SHP77 (cell line): Measurements from ENCODE around the gene DBNDD1.
"Not testable (repeated sequence)": the region's sequence is repeated elsewhere in the genome, so short reads cannot be mapped to it uniquely, and the experiment has no call there.

ENCODE experiments used
- DNase-seq, 2 experiments: peaks; one replicate each; lab custom pipeline; 2025; lab: John Stamatoyannopoulos, UW

Gene DBNDD1

GRCh38 chr16:90011508-90011819, 7.8 kb downstream of the DBNDD1 start:
- DNase-seq: no peak

- DNase-seq: no peak
Measured at GRCh38 chr16:90010676-90011507, 8.4 kb downstream of the DBNDD1 start.

- DNase-seq: no peak
Measured at GRCh38 chr16:90009172-90009899, 9.9 kb downstream of the DBNDD1 start.

GRCh38 chr16:90008708-90009145, 10.5 kb downstream of the DBNDD1 start:
- no peak for DNase-seq

GRCh38 chr16:90007635-90008234, 11.5 kb downstream of the DBNDD1 start:
- not testable (repeated sequence) for DNase-seq

DNA sequence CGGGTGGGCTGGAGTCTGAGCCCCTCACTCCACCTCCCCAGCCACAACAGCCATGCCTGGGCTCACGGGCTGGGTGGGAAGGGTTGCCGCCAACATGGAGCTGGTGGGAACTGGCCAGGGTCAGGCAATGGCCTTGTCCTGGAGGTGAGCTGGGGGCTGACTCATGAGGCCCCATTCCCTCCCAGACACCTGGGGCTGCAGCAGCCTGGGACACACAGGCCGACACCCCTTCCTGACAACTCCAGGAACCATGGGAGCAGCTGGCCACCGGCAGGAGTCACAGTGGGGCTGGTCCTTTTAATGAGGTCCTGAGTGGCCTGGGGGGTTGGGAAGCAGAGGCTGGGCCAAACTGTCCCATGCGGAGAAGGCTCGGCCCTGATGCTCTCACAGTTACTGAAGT, 12.2 kb downstream of the DBNDD1 start:
- no peak for DNase-seq

- no peak for DNase-seq
Measured at GRCh38 chr16:90005956-90006663, 13.1 kb downstream of the DBNDD1 start.

DNA sequence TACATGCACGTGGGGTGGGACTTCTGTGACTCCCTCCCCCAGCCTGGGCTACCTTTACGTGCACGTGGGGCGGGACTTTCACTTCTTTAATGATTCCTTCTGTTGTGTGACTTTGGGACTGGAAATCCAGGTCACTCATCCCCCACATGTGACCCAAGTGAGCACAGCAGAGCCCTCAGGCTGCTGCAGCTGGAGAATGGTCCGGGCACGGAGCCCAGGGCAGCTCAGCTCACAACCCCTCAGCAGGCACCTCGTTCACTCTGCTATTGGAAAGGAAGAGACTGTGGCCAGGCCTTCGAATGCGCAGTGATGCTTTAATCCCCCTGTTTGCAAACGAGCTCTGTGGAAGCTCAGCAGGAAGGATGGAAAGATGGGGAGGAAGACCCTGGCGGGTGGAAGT, 14.7 kb downstream of the DBNDD1 start:
- DNase-seq: no peak

DNA sequence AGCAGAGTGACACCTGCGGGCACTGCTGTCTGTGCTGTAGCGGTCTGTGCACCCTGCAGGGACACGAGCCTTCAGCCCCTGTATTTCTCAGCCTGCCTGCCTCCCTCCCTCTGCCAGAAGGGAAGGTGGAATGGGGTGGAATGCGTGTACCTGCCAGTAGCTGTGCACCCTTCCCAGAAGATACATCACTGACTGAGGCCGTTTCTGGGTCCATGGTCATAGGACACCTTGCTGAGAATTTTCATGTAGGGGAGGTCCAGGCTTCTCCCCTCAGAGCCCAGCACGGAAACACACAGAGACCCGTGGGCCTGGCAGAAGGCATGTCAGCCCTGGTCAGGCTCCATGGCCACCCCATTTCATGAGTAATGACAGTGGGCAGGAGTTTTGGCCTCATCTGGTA, 16.5 kb downstream of the DBNDD1 start:
- DNase-seq: no peak

DNA sequence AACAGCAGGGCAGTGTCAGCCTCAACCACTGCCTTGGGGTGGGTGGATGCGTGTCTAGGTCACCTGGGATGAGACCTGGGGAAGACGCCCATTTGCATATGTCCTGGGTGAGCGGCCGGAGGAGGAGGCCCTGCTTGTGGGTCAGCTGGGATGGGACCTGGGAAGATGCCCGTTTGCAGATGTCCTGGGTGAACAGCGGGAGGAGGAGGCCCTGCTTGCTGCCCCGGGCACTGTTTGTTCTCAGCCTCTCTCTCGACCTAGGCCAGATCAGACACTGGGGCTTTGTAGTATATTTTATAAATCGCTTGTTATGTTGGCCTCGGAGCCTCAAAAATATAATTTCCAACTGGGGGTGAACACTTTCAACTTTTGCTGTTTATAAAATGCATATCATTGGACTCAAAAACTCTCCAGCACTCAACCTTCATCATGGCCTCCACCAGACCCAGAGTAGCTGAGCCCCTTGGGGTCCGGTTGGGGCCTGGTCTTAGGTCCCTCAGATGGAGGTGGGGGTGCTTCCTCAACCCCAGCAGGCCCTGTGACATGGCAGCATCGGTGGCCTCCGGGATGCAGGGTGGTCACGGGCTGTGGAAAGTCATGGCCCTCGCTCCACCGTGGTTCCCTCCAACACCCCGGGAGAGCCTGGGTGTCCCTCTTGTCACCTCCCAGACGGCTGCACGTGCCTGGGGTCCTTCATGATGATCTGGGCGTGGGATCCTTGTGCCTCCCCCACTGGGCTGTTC, 17.3 kb downstream of the DBNDD1 start:
- no peak for DNase-seq

- DNase-seq: no peak
Measured at GRCh38 chr16:90000733-90001427, 18.4 kb downstream of the DBNDD1 start.

- no peak for DNase-seq
Measured at GRCh38 chr16:89999831-90000574, 19.3 kb downstream of the DBNDD1 start.

DNA sequence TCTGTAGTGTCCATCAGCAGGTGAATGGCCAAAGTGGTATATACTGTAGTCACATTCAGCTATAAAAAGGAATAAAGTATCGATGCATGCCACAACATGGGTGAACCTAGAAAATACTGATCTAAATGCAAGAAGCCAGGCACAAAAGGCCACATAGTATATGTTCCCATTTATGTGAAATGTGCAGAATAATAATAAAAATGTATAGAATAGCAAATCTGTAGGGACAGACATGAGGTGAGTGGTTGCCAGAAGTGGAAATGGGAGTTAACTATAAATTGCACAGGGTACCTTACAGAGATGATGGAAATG, 23.1 kb downstream of the DBNDD1 start:
- no peak for DNase-seq

GRCh38 chr16:89995475-89996177, 23.6 kb downstream of the DBNDD1 start:
- not testable (repeated sequence) for DNase-seq

GRCh38 chr16:89994721-89995474, 24.4 kb downstream of the DBNDD1 start:
- not testable (repeated sequence) for DNase-seq

GRCh38 chr16:89994389-89994720, 24.9 kb downstream of the DBNDD1 start:
- no peak for DNase-seq

DNA sequence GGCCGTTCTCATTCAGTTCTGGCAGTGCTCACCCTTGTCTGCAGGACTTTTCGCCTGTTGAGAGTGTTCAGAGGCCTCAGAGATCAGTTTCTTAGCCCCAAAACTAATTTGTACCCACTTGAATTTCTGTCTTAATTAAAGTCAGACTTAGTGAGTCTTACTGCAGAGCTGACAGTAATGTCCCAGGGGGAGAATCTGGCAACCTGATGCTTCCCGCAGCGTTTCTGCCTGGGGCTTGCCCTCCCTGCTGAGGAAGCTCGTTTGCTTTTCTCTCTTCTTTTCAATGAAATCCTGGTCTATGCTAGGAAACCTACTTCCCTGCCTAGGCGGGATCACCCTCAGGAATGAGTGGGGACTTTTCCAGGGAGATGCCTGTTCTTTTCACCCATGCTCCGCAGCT, 25.3 kb downstream of the DBNDD1 start:
- no peak for DNase-seq

DNA sequence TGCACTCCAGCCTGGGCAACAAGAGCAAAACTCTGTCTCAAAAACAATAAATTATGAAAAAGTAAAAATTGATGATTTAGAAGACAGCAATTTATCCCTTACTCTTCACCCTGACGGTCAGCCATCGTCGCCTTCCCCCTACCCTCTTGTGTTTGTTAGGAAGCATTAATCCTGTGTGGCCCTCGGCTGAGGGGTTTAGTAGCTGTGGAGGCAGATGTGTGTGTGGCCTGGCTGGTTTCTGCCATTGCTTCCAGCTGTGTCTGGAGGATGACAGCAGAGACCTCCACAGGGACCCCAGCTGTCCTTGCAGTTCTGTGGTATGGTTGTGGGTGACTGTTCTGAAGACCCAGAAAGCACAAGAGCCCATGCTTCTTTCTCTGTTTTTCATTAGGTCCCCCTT, 25.9 kb downstream of the DBNDD1 start:
- DNase-seq: no peak

DNA sequence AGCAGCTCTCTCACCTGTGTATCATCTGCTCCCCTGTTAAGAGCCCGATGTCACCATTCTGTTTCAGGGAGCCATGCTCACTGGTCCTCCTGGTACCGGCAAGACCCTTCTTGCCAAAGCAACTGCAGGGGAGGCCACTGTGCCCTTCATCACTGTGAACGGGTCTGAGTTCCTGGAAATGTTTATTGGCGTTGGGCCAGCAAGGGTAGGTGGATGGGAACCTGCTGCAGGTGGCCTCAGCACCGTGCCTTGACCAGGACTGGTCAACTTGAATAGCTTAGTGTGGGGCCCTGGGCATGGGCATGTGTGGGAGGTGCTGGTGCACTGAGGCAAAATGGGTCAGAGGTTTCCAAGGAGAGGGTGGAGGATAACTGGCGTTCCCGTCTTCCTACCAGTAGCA, 28.5 kb downstream of the DBNDD1 start:
- DNase-seq: no peak
